Progenitor cell of endocrine pancreas (in vitro differentiated cells): ENCODE data around the gene OR5A2. TPM values are rescaled to one million over a fixed set of nuclear protein-coding genes. Genes with fewer than 3 reads are reported as not detected.

Experiments used
- DNase-seq: peaks from one replicate; pipeline ENCODE4 v3.0.0; 2021; ENCODE audit warnings: low spot score; ENCODE audit not compliant: unreplicated experiment
- H3K27ac Mint-ChIP-seq: 2 replicates; pipeline ENCODE4 v1.8.0; 2021; ENCODE audit warnings: mild to moderate bottlenecking, moderate library complexity, mixed read lengths
- H3K27me3 Mint-ChIP-seq: 2 replicates; pipeline ENCODE4 v1.8.0; 2021; ENCODE audit warnings: mixed read lengths
- H3K36me3 Mint-ChIP-seq: 2 replicates; pipeline ENCODE4 v1.8.0; 2022; ENCODE audit warnings: mixed read lengths; ENCODE audit not compliant: insufficient read depth
- H3K4me1 Mint-ChIP-seq: 2 replicates; pipeline ENCODE4 v1.8.0; 2021; ENCODE audit warnings: low read depth, mixed read lengths
- H3K4me3 Mint-ChIP-seq: 2 replicates; pipeline ENCODE4 v1.8.0; 2021; ENCODE audit warnings: low read depth, mild to moderate bottlenecking, moderate library complexity, mixed read lengths
- H3K9me3 Mint-ChIP-seq: 2 replicates; pipeline ENCODE4 v1.8.0; 2021; ENCODE audit warnings: low read depth, mixed read lengths
- CTCF ChIP-seq: fragments of 200-600 bp; sonication (generic); IDR thresholded peaks from one replicate; pipeline ENCODE4 v1.5.0; 2021; ENCODE audit warnings: antibody characterized with exemption, mild to moderate bottlenecking; ENCODE audit not compliant: unreplicated experiment
- total RNA-seq: library from RNA; stranded (reverse); gene quantifications from 2 replicates; pipeline ENCODE4 v1.2.1, GENCODE V29; 2021

Gene OR5A2
- total RNA-seq, 1 donor from 2014 or later: not detected

- no peak overlapping the region for H3K27ac Mint-ChIP-seq
- H3K27me3 Mint-ChIP-seq: no peaks in the 10 kb centered on the region
- H3K4me3 Mint-ChIP-seq: no peak overlapping the region
- H3K4me1 Mint-ChIP-seq: peaks cover 2% of the 10 kb centered on the region
- TF ChIP-seq CTCF: no peak
- H3K36me3 Mint-ChIP-seq: no peaks in the 10 kb centered on the region
- DNase-seq: no peak
- peaks cover 4% of the 10 kb centered on the region for H3K9me3 Mint-ChIP-seq
Measured at GRCh38 chr11:59416613-59417012, 9.6 kb downstream of the OR5A2 start.

GRCh38 chr11:59415111-59415510, 11.1 kb downstream of the OR5A2 start:
- H3K27me3 Mint-ChIP-seq: no peaks in the 10 kb centered on the region
- TF ChIP-seq CTCF: no peak
- no peak overlapping the region for H3K4me3 Mint-ChIP-seq
- H3K36me3 Mint-ChIP-seq: no peaks in the 10 kb centered on the region
- no peak overlapping the region for H3K27ac Mint-ChIP-seq
- no peak for DNase-seq
- H3K9me3 Mint-ChIP-seq: peaks cover 14% of the 10 kb centered on the region
- H3K4me1 Mint-ChIP-seq: peaks cover 2% of the 10 kb centered on the region

- no peak overlapping the region for H3K27ac Mint-ChIP-seq
- H3K4me1 Mint-ChIP-seq: peaks cover 2% of the 10 kb centered on the region
- DNase-seq: no peak
- H3K36me3 Mint-ChIP-seq: no peaks in the 10 kb centered on the region
- H3K9me3 Mint-ChIP-seq: peaks cover 21% of the 10 kb centered on the region
- no peak for TF ChIP-seq CTCF
- no peak overlapping the region for H3K4me3 Mint-ChIP-seq
- no peaks in the 10 kb centered on the region for H3K27me3 Mint-ChIP-seq
Measured at GRCh38 chr11:59413646-59414045, 12.6 kb downstream of the OR5A2 start.

- Mint-ChIP-seq H3K4me1 (no peaks in the 10 kb centered on the region), H3K4me3 (no peak overlapping the region), H3K27ac (no peak overlapping the region), H3K36me3 (no peaks in the 10 kb centered on the region), H3K9me3 (peaks cover 46% of the 10 kb centered on the region), H3K27me3 (no peaks in the 10 kb centered on the region)
- no peak for DNase-seq
- no peak for TF ChIP-seq CTCF
Measured at GRCh38 chr11:59403546-59403945, 22.7 kb downstream of the OR5A2 start.

- Mint-ChIP-seq H3K36me3 (no peaks in the 10 kb centered on the region), H3K4me3 (no peak overlapping the region), H3K27me3 (no peaks in the 10 kb centered on the region), H3K4me1 (no peaks in the 10 kb centered on the region), H3K9me3 (peaks cover 40% of the 10 kb centered on the region), H3K27ac (no peak overlapping the region)
- no peak for TF ChIP-seq CTCF
- no peak for DNase-seq
Measured at GRCh38 chr11:59401262-59401552, 25.0 kb downstream of the OR5A2 start.
